Loucy (cell line): ENCODE measurements around the gene DDX10.

Experiments used
- H2AFZ ChIP-seq: fragments of 200-600 bp; sonication (generic); 2 replicates; pipeline ENCODE4 v1.6.0; 2016; ENCODE audit warnings: antibody characterized with exemption, mild to moderate bottlenecking, low read length, moderate library complexity
- H3F3A ChIP-seq: fragments of 200-600 bp; 2 replicates; pipeline ENCODE4 v1.6.0; 2016; ENCODE audit warnings: antibody characterized with exemption, low read depth, mild to moderate bottlenecking
- H3K27me3 ChIP-seq: fragments of 200-600 bp; sonication (generic); 2 replicates; pipeline ENCODE4 v1.6.1; 2014; ENCODE audit warnings: low read length, mild to moderate bottlenecking; ENCODE audit not compliant: insufficient read depth, poor library complexity, severe bottlenecking
- H3K36me3 ChIP-seq: fragments of 200-600 bp; sonication (generic); 2 replicates; pipeline ENCODE4 v1.6.1; 2016; ENCODE audit warnings: low read length; ENCODE audit not compliant: insufficient read depth
- H3K4me1 ChIP-seq: fragments of 200-600 bp; sonication (generic); 2 replicates; pipeline ENCODE4 v1.5.1; 2014; ENCODE audit warnings: low read length, mild to moderate bottlenecking; ENCODE audit not compliant: insufficient read depth, poor library complexity, severe bottlenecking
- H3K4me2 ChIP-seq: fragments of 200-600 bp; sonication (generic); 2 replicates; pipeline ENCODE4 v1.6.0; 2014; ENCODE audit warnings: antibody characterized with exemption, low read length, low read depth, mild to moderate bottlenecking; ENCODE audit not compliant: poor library complexity, severe bottlenecking
- H3K4me3 ChIP-seq: fragments of 200-600 bp; sonication (generic); 2 replicates; pipeline ENCODE4 v1.5.1; 2014; ENCODE audit warnings: low read length, mild to moderate bottlenecking, mixed read lengths; ENCODE audit not compliant: poor library complexity, severe bottlenecking
- H3K79me2 ChIP-seq: fragments of 200-600 bp; sonication (generic); 2 replicates; pipeline ENCODE4 v1.6.1; 2014; ENCODE audit warnings: low read length; ENCODE audit not compliant: insufficient read depth
- H3K9ac ChIP-seq: fragments of 200-600 bp; sonication (generic); 2 replicates; pipeline ENCODE4 v1.6.0; 2014; ENCODE audit warnings: mild to moderate bottlenecking, low read depth, low read length, moderate library complexity; ENCODE audit not compliant: poor library complexity, severe bottlenecking
- H3K9me2 ChIP-seq: fragments of 200-600 bp; sonication (generic); replicated peaks from 2 replicates; pipeline ENCODE4 v1.6.1; 2016; ENCODE audit warnings: low read depth, low read length, mixed read lengths
- H3K9me3 ChIP-seq: fragments of 200-600 bp; sonication (generic); 2 replicates; pipeline ENCODE4 v1.6.1; 2014; ENCODE audit warnings: mild to moderate bottlenecking, antibody characterized with exemption, low read length, low read depth; ENCODE audit not compliant: insufficient read depth
- H4K20me1 ChIP-seq: fragments of 200-600 bp; sonication (generic); 2 replicates; pipeline ENCODE4 v1.6.0; 2014; ENCODE audit warnings: antibody characterized with exemption, low read length, mild to moderate bottlenecking; ENCODE audit not compliant: insufficient read depth, poor library complexity, severe bottlenecking
- EZH2phosphoT487 ChIP-seq: fragments of 200-600 bp; IDR thresholded peaks from 2 replicates; pipeline ENCODE4 v1.6.1; 2018; ENCODE audit warnings: antibody characterized with exemption, mild to moderate bottlenecking, moderate library complexity, borderline replicate concordance
- TF ChIP-seq, protein P1 (sequence below): fragments of 200-600 bp; sonication (generic); conservative IDR thresholded peaks from 2 replicates; pipeline ENCODE4 v1.5.1; 2014; ENCODE audit warnings: mild to moderate bottlenecking, antibody characterized with exemption, low read length

DDX10 gene

DNA sequence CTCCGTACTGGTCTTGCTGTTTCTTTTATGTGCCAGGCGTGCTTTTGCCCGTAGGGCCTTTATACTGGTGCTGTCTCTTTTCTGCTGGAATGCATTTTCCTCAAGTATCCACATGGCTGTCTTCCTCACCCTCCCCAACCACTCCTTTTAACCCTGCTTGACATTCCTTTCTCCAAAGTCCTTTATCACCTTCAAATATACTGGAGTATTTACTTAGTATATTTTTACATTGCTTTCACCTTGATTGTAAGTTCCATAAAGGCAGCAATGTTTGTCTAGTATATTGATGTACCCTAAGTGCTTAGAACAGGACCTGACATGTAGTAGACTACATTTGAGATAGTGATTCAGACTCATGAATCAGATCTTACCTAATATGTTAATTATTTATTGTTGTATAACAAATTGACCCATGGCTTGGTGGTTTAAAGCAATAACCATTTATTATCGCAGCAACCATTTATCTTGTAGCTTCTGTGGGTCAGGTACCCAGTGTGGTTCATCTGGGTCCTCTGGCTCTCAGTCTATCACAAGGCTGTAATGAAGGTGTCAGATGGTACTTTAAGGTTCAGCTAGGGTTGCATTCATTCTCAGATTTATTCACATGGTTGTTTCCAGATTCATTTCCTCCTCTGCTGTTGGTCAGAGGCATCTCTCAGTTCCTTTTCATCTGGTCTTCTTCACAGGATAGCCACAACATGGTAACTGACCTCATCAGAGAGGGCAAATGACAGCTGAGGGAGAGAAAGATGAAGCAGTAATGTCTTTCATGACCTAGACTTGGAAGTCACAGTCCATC lies 34.2 kb downstream of the DDX10 start:
- Histone ChIP-seq H3K4me2 (no peak overlapping the region), H3K36me3 (peaks cover 50% of the 10 kb centered on the region; the same call in 1 of the 2 replicates), H3K9ac (no peak overlapping the region), H3K27me3 (no peaks in the 10 kb centered on the region), H3K9me3 (no peaks in the 10 kb centered on the region), H2AFZ (no peak overlapping the region), H3F3A (no peaks in the 10 kb centered on the region), H4K20me1 (no peaks in the 10 kb centered on the region), H3K4me1 (no peaks in the 10 kb centered on the region), H3K4me3 (no peak overlapping the region), H3K9me2 (no peaks in the 10 kb centered on the region), H3K79me2 (no peaks in the 10 kb centered on the region)
- TF ChIP-seq, protein P1, sequence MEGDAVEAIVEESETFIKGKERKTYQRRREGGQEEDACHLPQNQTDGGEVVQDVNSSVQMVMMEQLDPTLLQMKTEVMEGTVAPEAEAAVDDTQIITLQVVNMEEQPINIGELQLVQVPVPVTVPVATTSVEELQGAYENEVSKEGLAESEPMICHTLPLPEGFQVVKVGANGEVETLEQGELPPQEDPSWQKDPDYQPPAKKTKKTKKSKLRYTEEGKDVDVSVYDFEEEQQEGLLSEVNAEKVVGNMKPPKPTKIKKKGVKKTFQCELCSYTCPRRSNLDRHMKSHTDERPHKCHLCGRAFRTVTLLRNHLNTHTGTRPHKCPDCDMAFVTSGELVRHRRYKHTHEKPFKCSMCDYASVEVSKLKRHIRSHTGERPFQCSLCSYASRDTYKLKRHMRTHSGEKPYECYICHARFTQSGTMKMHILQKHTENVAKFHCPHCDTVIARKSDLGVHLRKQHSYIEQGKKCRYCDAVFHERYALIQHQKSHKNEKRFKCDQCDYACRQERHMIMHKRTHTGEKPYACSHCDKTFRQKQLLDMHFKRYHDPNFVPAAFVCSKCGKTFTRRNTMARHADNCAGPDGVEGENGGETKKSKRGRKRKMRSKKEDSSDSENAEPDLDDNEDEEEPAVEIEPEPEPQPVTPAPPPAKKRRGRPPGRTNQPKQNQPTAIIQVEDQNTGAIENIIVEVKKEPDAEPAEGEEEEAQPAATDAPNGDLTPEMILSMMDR: no peak

DNA sequence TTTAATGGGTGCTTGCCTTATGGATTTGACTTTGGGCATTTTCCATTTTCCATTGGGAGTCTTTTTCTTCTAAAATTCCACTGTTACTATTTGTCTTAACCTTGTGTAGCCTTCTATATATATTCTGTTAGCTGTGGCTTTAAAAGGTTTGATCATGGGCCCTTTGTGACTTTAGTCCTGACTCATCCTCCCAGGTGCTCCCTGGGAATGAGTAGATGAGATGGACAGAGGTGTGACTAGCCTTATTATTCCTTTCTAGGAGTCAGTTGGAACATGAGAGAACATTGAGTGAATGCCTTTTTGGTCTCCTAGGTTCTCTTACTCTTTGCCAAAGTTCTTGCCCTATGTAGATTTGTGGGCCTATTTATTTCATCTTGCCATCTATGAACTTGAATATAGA lies 39.0 kb downstream of the DDX10 start:
- Histone ChIP-seq H3K79me2 (no peaks in the 10 kb centered on the region), H3K9me2 (no peaks in the 10 kb centered on the region), H3K4me3 (no peak overlapping the region), H4K20me1 (no peaks in the 10 kb centered on the region), H3F3A (no peaks in the 10 kb centered on the region), H3K36me3 (peaks cover 56% of the 10 kb centered on the region), H3K9ac (no peak overlapping the region), H2AFZ (no peak overlapping the region), H3K4me2 (no peak overlapping the region), H3K9me3 (peaks cover 11% of the 10 kb centered on the region; the same call in 1 of the 2 replicates), H3K4me1 (no peaks in the 10 kb centered on the region), H3K27me3 (no peaks in the 10 kb centered on the region)
- no peak for TF ChIP-seq EZH2phosphoT487
- TF ChIP-seq, protein P1: no peak

DNA sequence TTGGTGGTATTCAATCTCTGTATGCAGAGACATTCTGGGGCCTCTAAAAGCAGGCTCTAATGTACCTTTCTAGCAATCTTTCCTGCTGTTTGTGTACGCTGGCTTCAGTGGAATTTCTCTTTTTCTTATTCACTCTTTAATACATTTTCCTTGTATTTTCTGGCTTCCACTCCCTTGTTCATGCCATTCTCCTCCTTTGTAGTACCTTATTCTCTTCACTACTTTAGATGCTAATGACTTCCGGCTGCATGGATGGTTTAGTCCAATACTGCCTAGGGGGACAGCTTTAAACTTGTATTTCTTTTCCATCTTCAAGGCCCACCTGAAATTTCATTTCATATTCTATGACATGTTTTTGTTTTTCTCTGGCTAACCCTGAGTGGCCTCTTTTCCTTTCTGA lies 40.2 kb downstream of the DDX10 start:
- no peaks in the 10 kb centered on the region for H3K4me1 ChIP-seq
- H3K36me3 ChIP-seq: peaks cover 56% of the 10 kb centered on the region
- TF ChIP-seq, protein P1: no peak
- TF ChIP-seq EZH2phosphoT487: no peak
- H3K9me2 ChIP-seq: no peaks in the 10 kb centered on the region
- H4K20me1 ChIP-seq: no peaks in the 10 kb centered on the region
- H3F3A ChIP-seq: no peaks in the 10 kb centered on the region
- H3K9ac ChIP-seq: no peak overlapping the region
- H3K27me3 ChIP-seq: no peaks in the 10 kb centered on the region
- H3K9me3 ChIP-seq: peaks cover 14% of the 10 kb centered on the region; the same call in 1 of the 2 replicates
- no peak overlapping the region for H2AFZ ChIP-seq
- H3K4me3 ChIP-seq: no peak overlapping the region
- H3K4me2 ChIP-seq: no peak overlapping the region
- no peaks in the 10 kb centered on the region for H3K79me2 ChIP-seq
